Tibial nerve (tissue), 4 donors: ENCODE measurements around the gene PRKG2.

Experiments used
- EP300 ChIP-seq, 2 donors: sonication (generic); formaldehyde crosslinking; IDR thresholded peaks; one replicate each; pipeline ENCODE4 v1.6.1; 2017; ENCODE audit warnings: antibody characterized with exemption in 2 of 2, mild to moderate bottlenecking in 1 of 2
- POLR2A ChIP-seq, 2 donors: fragments of 450-650 bp; IDR thresholded peaks; one replicate each; pipeline ENCODE4 v1.6.1; 2017; ENCODE audit warnings: antibody characterized with exemption in 2 of 2, mild to moderate bottlenecking in 2 of 2, moderate library complexity in 2 of 2
- TF ChIP-seq, protein P1 (sequence below), 5 experiments: fragments of 200-600 bp in 3 of 5; fragments of 450-650 bp in 2 of 5; sonication (generic) in 3 of 5; IDR thresholded peaks; one replicate each; pipeline ENCODE4 v1.5.1; 2016 to 2019; ENCODE audit warnings: antibody characterized with exemption in 5 of 5, mild to moderate bottlenecking in 3 of 5, moderate library complexity in 2 of 5

DNA sequence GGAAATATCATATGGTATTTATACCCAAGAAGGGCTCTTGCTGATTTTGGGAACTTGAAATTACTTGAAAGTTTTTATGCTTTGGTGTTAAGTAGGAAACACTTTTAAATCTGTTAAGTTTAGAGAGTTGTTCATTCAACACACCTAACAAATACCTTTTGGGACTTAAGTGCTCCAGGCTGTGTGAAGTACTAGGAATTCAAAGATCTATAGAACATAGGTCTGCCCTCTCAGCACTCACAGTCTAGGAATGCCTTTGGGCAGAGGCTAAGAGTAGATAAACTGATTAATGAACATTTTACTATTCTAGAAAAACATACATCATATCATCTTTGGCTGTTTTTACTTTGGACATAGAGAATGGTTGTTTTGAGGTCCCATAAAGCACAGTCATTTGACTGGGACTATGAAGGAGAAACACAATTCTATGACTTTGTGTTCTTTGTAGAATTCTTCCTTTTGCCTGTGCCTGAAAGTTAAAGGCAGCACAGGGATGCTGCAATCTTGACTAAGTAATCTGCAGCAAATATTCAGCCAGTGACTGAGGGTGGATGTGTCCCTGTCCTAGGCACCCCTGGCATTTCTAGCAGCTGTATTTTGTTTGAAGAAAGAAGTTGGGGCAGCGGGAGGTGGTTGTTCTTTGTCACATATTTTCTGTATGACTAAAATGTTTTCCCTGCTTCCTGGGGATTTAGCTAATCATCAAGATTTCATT lies 176.2 kb downstream of the PRKG2 start:
- TF ChIP-seq, protein P1, sequence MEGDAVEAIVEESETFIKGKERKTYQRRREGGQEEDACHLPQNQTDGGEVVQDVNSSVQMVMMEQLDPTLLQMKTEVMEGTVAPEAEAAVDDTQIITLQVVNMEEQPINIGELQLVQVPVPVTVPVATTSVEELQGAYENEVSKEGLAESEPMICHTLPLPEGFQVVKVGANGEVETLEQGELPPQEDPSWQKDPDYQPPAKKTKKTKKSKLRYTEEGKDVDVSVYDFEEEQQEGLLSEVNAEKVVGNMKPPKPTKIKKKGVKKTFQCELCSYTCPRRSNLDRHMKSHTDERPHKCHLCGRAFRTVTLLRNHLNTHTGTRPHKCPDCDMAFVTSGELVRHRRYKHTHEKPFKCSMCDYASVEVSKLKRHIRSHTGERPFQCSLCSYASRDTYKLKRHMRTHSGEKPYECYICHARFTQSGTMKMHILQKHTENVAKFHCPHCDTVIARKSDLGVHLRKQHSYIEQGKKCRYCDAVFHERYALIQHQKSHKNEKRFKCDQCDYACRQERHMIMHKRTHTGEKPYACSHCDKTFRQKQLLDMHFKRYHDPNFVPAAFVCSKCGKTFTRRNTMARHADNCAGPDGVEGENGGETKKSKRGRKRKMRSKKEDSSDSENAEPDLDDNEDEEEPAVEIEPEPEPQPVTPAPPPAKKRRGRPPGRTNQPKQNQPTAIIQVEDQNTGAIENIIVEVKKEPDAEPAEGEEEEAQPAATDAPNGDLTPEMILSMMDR (IDR thresholded peaks at IDR 0.05) = no peak
- TF ChIP-seq POLR2A (IDR thresholded peaks at IDR 0.05) (no peak), EP300 (IDR thresholded peaks at IDR 0.05) (no peak)
